ENCODE results near the gene STEAP1B.
"Not testable (repeated sequence)": the region's sequence is repeated elsewhere in the genome, so short reads cannot be mapped to it uniquely, and the experiment has no call there.

Gene STEAP1B

GRCh38 chr7:22452142-22452959 is 47.6 kb downstream of the STEAP1B start:
- DNase-seq, result peak in 1 of 2 experiments; percentile 14

DNA sequence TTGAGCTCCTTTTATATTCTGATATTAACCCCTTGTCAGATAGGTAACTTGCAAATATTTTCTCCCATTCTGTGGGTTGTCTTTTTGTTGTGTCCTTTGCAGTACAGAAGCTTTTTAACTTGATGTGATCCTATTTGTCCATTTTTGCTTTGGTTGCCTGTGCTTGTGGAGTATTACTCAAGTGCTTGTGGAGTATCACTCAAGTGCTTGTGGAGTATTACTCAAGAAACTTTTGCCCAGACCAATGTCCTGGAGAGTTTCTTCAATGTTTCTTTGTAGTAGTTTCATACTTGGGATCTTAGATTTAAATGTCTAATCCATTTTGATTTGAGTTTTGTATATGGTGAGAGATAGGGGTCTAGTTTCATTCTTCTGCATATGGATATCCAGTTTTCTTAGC is 50.0 kb downstream of the STEAP1B start:
- DNase-seq, result not testable (repeated sequence)

DNA sequence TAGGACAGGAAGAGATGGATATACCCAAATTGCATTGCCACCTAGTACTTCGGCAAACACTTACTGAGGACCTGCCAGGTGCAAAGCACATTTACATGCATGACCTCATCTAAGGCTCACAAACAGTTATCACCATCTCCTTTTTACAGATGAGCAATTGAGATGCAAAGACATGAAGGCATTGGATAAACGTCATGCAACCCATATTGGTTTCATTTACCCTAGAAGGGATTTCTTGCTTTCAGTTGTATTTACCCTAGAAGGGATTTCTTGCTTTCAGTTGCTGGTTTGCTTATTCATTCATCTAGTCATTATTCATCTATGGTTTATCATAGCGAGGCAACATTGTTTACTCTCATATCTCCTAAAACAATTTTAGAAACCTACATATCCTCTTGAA is 52.2 kb downstream of the STEAP1B start:
- DNase-seq, result no peak

- no peak for DNase-seq
Observed at GRCh38 chr7:22447008-22447407, 53.0 kb downstream of the STEAP1B start.

GRCh38 chr7:22445853-22446252 is 54.1 kb downstream of the STEAP1B start:
- no peak for DNase-seq

GRCh38 chr7:22445140-22445743 is 54.7 kb downstream of the STEAP1B start:
- DNase-seq, result no peak

DNA sequence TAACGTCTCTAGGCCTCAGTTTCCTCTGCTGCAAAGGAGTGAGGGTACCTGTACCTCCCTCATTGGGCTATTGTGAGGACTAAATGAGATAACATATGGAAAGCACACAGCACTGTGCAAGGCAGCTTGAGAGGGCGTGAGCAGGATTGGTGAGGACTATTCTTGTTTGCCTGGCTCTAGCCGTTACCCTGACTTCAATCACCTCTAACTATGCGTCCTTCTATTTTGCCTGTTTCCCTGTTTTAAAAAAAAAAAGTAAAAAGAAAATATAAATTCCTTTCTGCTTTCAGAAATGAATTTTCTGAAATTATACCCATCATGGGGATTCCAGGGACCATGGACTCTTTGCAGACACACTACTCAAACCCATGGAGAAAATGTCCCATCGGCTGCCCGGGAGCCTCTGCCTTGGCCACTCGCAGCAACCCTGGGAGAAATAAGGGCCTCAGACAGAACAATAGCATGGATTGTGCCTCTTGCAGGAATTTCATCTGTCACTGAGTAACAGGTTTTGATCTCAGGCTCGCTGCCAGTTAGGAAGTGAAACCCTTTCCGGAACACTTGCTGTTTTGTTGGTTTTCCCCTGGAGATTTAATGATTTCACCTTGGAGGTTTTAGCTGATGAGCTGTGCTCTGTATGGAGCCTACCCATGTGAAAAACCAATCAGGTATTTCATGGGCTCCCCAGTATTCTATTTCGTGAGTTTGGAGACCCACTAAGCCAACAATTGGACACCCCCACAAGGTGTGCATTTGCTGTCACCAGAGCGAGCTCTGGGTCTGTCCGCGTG is 55.6 kb downstream of the STEAP1B start:
- DNase-seq, result no peak

DNA sequence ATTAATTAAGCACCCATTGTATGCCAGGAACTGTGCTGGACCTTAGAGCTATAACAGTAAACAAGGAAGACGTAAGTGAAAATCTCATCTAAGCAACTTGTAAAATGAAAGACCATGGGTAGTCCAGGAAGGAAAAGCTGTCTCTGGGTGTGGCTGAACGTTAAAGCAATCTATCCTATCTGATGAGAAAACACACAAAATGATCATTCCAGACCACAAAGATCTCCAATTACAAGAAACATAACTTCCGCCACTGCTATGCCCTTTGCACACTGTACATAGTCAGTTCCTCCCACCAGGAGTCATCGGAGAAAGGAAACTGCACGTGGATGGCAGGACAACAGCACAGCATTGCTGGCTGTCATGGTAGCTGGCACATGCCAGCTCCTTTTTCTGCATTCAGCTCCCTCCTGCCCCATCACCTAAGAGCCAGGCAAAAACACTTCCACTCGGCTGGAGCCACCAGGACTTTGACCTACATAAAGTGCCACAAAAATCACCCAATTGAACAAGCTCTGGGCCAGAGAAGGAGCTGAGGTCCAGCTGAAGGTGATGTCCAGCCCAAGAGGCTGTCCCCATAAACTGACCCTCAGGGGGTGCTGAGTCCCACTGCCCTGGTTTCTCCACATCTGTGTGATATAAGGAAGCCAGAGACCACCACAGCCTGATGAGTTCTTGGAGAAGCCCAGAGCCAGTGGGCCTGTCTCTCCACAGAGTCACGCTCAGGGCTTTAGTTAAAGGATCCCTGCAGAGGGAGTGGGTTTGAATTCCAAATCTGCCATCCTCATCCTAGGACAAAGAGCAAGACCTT is 56.4 kb downstream of the STEAP1B start:
- DNase-seq, result no peak

DNA sequence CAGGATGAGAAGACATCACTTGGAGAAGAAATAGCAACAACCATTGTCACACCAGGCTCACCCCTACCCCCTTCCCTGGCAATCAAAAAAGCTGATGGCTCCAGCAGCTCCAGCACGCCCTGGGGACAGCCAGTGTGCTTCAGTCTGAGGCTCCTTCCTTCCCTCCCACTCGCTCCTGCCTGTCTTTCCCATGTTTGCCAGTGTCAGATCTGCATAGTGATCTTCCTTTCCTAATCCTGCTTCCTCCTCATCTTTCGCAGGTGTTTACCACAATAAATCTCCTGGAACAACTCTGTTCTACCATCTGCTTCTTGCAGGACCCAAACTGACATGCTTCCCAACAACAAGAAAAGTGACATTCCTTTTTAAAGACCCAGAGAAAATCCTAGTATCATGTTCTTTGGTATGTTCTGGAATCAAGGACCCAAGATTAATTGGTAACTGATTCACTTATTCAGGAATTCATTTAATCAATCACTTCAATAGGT is 57.1 kb downstream of the STEAP1B start:
- no peak for DNase-seq

DNA sequence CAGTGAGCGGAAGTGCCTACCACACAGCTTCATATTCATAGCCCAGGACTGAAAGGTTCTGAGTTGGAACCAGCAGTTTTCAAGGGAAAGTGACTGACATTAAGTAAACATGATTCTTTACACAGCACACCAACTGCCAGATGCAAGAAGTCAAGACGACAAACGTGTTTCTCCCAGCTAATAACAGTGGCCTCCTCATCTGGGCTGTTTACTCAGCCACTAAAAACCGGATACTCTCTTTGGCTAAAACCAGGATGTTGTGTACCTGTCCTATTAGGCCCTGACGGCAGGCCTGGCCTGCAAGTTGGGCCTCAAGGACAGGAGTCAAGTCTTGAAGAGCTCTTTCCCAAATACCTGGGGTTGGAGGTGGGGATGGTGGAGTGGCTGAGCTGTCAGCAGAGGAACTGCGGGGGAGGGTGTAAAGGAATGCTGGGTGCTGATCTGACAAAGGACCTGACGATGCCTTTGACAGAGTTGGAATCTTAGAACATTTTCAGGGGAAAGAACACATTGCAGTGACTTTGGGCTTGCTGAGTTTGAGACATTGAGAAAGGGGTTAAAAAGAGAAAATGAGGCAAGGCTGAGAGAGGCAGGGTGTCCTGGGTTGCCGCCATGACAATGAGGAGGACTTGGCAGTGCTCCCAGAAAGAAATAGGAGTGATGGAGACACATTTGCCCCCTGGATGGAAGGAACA is 57.7 kb downstream of the STEAP1B start:
- DNase-seq, result no peak

GRCh38 chr7:22441157-22441556 is 58.8 kb downstream of the STEAP1B start:
- DNase-seq, result no peak

- DNase-seq, result no peak
Observed at GRCh38 chr7:22438994-22439393, 61.0 kb downstream of the STEAP1B start.

GRCh38 chr7:22436552-22436951 is 63.4 kb downstream of the STEAP1B start:
- not testable (repeated sequence) for DNase-seq

GRCh38 chr7:22435720-22436119 is 64.3 kb downstream of the STEAP1B start:
- DNase-seq, result no peak

GRCh38 chr7:22435105-22435504 is 64.9 kb downstream of the STEAP1B start:
- no peak for DNase-seq

DNA sequence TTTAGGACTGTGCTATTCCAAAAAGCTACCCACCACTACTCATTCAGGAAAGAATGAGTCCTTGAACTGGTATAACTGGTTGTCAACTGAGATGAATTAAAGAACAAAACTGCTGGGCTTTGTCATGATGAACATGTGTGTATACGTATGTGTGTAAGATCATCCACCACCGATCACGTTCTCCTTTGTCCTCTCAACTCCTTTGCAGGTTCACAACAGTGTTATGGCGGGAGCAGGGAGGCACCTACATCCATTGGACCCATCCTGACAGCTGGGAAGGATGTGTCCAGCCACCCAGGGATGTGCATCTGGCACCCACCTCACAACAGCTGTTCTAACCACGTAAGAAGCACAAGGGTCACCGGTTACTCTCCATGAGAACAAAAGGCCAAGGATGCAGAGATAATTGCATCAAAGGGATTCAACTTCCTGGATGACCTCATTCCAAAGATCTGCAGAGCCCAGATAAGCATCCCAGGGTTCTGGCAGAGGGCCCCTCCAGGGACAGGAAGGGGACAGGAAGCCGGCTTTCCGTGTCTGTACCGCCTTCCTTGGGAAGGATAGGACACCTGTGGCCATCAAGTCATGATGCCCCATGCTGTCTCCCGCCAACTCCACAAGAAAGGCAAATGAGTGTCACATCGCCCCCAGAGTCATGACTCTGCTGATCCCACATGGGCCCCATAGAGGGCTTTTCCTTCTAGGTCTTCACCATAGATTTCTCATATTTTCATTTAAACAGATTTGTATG is 66.1 kb downstream of the STEAP1B start:
- DNase-seq, result no peak

DNA sequence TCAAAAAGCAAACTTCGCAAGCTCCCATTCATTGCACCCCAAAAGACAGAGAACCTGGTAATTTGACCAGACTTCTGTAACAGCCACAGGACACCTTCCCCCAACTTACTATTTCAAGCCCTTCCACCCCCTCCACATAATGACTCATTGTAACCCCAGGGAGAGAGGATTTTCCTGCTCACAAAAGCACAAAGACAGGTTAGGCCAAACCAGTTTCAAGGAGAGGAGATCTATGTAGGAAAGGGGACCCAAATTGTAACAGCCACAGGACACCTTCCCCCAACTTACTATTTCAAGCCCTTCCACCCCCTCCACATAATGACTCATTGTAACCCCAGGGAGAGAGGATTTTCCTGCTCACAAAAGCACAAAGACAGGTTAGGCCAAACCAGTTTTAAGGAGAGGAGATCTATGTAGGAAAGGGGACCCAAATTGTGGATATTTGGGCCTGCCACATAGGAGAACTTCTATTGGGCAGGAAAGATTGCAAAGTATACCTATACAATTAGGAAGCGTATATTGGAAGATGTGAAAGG is 66.8 kb downstream of the STEAP1B start:
- DNase-seq, result not testable (repeated sequence)

DNA sequence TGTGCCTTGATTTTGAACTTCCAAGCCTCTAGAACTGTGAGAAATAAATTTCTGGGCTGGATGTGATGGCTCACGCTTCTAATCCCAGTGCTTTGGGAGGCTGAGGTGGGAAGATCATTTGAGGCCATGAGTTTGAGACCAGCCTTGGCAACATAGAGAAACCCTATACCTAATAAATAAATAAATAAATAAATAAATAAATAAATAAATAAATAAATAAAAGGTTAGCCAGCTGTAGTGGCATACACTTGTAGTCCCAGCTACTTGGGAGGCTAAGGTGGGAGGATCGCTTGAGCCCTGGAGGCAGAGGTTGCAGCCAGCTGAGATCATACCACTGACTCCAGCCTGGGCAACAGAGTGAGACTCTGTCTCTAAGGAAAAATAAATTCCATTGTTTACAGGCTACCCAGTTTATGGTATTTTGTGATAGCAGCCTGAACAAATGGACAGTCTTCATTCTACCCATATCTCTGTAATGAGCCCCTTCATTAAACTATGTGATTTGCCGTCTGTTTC is 67.7 kb downstream of the STEAP1B start:
- DNase-seq, result no peak

DNA sequence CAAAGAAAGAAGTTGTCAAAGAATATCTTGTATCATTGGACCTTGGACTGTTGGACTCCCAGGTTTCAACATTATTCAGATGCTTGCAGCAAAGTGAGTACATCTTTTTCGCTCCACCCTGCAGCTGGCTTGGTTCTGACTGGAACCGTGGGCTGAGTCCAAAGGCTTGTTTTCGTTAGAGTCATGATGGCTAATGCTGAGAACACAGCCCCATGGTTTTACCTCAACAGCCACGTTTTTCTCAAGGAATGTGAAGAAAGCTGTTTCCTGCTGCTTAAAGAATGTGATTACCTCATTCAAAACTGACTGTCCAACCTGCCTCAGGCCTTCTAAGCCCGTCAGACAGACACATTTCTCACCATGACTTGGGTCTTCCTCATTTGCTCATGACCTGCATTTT is 69.5 kb downstream of the STEAP1B start:
- no peak for DNase-seq

GRCh38 chr7:22429386-22429785 is 70.6 kb downstream of the STEAP1B start:
- DNase-seq, result no peak

GRCh38 chr7:22427855-22428254 is 72.1 kb downstream of the STEAP1B start:
- DNase-seq, result no peak

Measured in stimulated activated CD4-positive, alpha-beta T cell treated with anti-CD3 and anti-CD28 coated beads, Interleukin-4, amount 100 ng/mL, for 4 hours (primary cell).